ENCODE data around the gene PROSER3. TPM values are rescaled to one million over a fixed set of nuclear protein-coding genes. Genes with fewer than 3 reads are reported as not detected.
A peak's percentile ranks its signal among the peaks of the same experiment; 100 is the strongest.

PROSER3 gene
- total RNA-seq, 2 donors from 2014 or later, result 28.3 to 49.4 TPM

GRCh38 chr19:35807633-35808032 lies 49.7 kb downstream of the PROSER3 start:
- ATAC-seq (no peak), DNase-seq (ENCODE audit: low spot score in 2 of 2) (no peak)
- no peak overlapping the region for H3K27ac Mint-ChIP-seq
- H3K36me3 Mint-ChIP-seq, result no peaks in the 10 kb centered on the region
- no peaks in the 10 kb centered on the region for H3K9me3 Mint-ChIP-seq

DNA sequence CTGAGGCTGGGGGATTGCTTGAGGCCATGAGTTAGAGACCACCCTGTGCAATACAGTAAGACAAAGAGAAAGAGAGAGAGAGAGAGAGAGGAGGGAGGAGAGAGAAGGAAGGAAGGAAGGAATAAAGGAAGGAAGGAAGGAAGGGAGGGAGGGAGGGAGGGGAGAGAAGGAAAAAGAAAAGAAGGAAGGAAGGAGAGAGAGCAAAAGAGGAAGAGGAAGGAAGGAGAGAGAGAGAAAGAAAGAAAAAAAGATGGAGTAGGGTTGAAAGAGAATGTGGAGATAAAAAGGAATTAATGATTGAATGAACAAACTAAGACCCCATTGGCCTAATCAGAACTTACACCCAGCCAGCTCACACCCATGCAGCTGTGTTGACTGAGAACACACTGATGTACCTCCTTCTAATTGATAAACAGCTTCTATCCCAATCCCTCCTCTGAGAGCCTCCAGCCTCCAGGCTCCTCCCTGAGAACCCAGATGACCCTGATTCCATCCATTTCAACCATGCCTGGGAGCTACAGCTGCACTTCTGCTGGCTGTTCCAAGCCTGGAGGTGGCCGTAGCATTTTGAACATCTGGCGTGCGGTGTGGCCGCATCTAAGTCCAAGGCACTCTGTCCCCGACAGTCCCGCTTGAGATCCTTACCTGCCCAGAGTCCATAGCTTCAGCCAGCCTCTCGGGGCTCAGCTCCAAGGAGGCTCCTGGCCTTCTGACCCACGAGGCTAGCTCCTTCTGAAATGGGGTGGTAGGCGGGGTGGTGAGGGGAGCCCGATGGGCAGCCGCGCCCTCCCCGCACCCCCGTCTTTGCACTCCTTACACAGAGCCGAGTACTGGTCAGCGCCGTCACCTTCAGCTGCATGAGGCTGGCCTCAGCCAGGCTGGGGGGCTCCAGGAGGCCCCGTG lies 53.6 kb downstream of the PROSER3 start:
- H3K9me3 Mint-ChIP-seq, result no peaks in the 10 kb centered on the region
- ATAC-seq (no peak), DNase-seq (ENCODE audit: low spot score in 2 of 2) (no peak)
- no peak overlapping the region for H3K27ac Mint-ChIP-seq
- no peaks in the 10 kb centered on the region for H3K36me3 Mint-ChIP-seq

DNA sequence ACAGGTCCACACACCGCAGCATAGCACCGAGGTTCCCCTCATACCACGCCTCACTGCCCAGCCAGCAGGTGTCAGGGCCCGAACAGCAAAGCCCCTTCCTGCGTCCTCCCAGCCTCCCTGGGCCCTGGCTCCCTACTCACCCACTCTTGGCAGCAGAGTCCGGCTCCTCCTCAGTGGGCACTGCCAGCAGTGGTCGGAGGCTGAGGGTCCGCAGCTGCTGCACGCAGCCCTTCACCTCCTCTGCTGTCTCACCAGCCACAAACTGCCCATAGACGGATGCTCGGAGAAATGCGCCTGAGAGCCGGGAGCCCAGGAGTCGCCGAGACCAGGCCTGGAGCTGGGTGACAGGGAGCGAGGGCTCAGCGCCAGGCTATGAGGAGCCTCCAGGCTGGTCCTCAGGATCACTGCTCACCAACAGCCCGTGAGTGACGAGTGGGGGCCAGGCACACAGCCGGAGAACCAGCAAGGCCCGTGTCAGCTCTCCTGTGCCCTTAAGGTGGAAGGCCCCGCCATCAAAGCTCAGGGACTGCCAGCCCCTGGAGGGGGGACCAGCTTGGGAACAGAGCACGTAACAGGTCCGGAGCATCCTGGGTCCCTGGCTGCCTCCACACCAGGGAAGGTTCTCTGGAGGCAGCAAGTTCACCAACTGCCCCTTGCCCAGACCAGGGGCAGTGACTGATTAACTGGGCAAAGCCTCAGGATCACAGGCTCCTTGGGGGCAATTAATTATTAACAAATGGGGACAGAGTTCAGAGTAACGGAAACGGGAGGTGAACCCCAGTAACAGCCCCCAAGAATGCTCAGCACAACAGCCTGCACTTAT lies 54.5 kb downstream of the PROSER3 start, which contains the start of gene PRODH2:
Gene PRODH2, minus strand, starts transcription at position 626 of the 823 bp plus-strand sequence. Its CDS starts 40 bp downstream, at position 586.
- DNase-seq (ENCODE audit: low spot score in 2 of 2) (no peak), ATAC-seq (no peak)
- Mint-ChIP-seq H3K27ac (no peak within 1 kb of the TSS), H3K36me3 (no peaks in the 10 kb centered on the region), H3K9me3 (no peaks in the 10 kb centered on the region)

- H3K36me3 Mint-ChIP-seq, result no peaks in the 10 kb centered on the region
- H3K9me3 Mint-ChIP-seq, result no peaks in the 10 kb centered on the region
- H3K27ac Mint-ChIP-seq, result no peak overlapping the region
- ATAC-seq (no peak), DNase-seq (ENCODE audit: low spot score in 2 of 2) (no peak)
These were observed 55.3 kb downstream of the PROSER3 start for GRCh38 chr19:35813043-35813890.

DNA sequence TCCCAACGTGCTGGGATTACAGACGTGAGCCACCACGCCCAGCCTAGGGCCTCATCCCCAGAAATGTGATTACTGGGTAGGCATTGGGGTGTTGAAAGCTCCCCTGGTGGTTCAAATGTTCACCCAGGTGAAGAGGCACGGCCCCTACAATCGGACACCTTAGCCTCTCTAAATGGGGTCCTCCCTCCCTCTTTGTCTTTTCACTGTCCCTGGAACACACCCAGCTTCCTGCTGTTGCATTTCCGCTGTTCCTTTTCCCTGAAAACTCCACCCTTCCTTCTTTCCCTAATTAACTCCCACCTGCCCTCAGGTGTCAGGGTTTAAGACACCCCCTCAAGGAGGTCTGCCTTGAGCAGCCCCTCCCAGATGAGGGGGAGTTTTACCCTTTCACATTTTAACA lies 58.3 kb downstream of the PROSER3 start:
- Mint-ChIP-seq H3K9me3 (no peaks in the 10 kb centered on the region), H3K27ac (peak overlapping the region in 1 of 2 donors; percentile 23), H3K36me3 (no peaks in the 10 kb centered on the region)
- DNase-seq (ENCODE audit: low spot score in 2 of 2), result no peak
- ATAC-seq, result no peak

- Mint-ChIP-seq H3K27ac (no peak overlapping the region), H3K36me3 (no peaks in the 10 kb centered on the region), H3K9me3 (no peaks in the 10 kb centered on the region)
- DNase-seq (ENCODE audit: low spot score in 2 of 2) (no peak), ATAC-seq (no peak)
These were observed 58.9 kb downstream of the PROSER3 start for GRCh38 chr19:35816846-35817245.

GRCh38 chr19:35818445-35818844 lies 60.5 kb downstream of the PROSER3 start:
- H3K36me3 Mint-ChIP-seq, result no peaks in the 10 kb centered on the region
- DNase-seq (ENCODE audit: low spot score in 2 of 2), result no peak
- H3K27ac Mint-ChIP-seq, result no peak overlapping the region
- no peaks in the 10 kb centered on the region for H3K9me3 Mint-ChIP-seq
- no peak for ATAC-seq

Other genes with a start within 250 kb of the PROSER3 start
- gene DMKN, start 244.5 kb upstream of the PROSER3 start, total RNA-seq, result 1 to 10 TPM in 1 of 2 donors, under 1 TPM in 1; 0.46 to 3.6 TPM
- not detected for gene SBSN, start 229.9 kb upstream of the PROSER3 start, total RNA-seq
- gene GAPDHS, start 224.7 kb upstream of the PROSER3 start, total RNA-seq, result not detected
- 10 to 100 TPM; 44.1 to 69.1 TPM for gene TMEM147, start 212.6 kb upstream of the PROSER3 start, total RNA-seq
- gene ATP4A, start 194.5 kb upstream of the PROSER3 start, total RNA-seq, result not detected
- gene PMIS2, start 172.0 kb upstream of the PROSER3 start, total RNA-seq, result not detected
- gene HAUS5, start 145.4 kb upstream of the PROSER3 start, total RNA-seq, result 10 to 100 TPM; 44.2 to 44.5 TPM
- 10 to 100 TPM; 69.3 to 79.0 TPM for gene RBM42, start 129.1 kb upstream of the PROSER3 start, total RNA-seq
- gene ETV2, start 116.4 kb upstream of the PROSER3 start, total RNA-seq, result under 1 TPM; 0.62 to 0.77 TPM
- gene COX6B1, start 109.9 kb upstream of the PROSER3 start, total RNA-seq, result 100 to 1,000 TPM; 445 to 472 TPM
- gene UPK1A, start 91.7 kb upstream of the PROSER3 start, total RNA-seq, result 1 to 10 TPM in 1 of 2 donors, not detected in 1; 4.4 TPM
- 100 to 1,000 TPM; 181 to 198 TPM for gene ZBTB32, start 53.6 kb upstream of the PROSER3 start, total RNA-seq
- 100 to 1,000 TPM in 1 of 2 donors, 10 to 100 TPM in 1; 54.6 to 200 TPM for gene KMT2B, start 40.2 kb upstream of the PROSER3 start, total RNA-seq
- 100 to 1,000 TPM in 1 of 2 donors, 10 to 100 TPM in 1; 74.6 to 245 TPM for gene IGFLR1, start 15.7 kb upstream of the PROSER3 start, total RNA-seq
- gene U2AF1L4, start 12.8 kb upstream of the PROSER3 start, total RNA-seq, result 10 to 100 TPM; 33.8 to 69.0 TPM
- gene PSENEN, start 12.5 kb upstream of the PROSER3 start, total RNA-seq, result 10 to 100 TPM; 43.2 to 49.4 TPM
- gene LIN37, start 9.6 kb upstream of the PROSER3 start, total RNA-seq, result 10 to 100 TPM; 11.2 to 25.0 TPM
- under 1 TPM; 0.32 to 0.99 TPM for gene HSPB6, start 1.1 kb upstream of the PROSER3 start, total RNA-seq
- gene ARHGAP33, start 17.4 kb downstream of the PROSER3 start, total RNA-seq, result 100 to 1,000 TPM in 1 of 2 donors, 10 to 100 TPM in 1; 38.7 to 106 TPM
- not detected for gene PRODH2, start 54.7 kb downstream of the PROSER3 start, total RNA-seq
- under 1 TPM in 1 of 2 donors, not detected in 1; 0.10 TPM for gene NPHS1, start 94.3 kb downstream of the PROSER3 start, total RNA-seq
- gene KIRREL2, start 98.7 kb downstream of the PROSER3 start, total RNA-seq, result 1 to 10 TPM; 1.2 to 3.3 TPM
- 1 to 10 TPM; 2.9 to 9.3 TPM for gene APLP1, start 110.4 kb downstream of the PROSER3 start, total RNA-seq
- 100 to 1,000 TPM in 1 of 2 donors, 10 to 100 TPM in 1; 58.9 to 144 TPM for gene NFKBID, start 142.4 kb downstream of the PROSER3 start, total RNA-seq
- 10 to 100 TPM; 40.0 to 48.5 TPM for gene HCST, start 144.4 kb downstream of the PROSER3 start, total RNA-seq
- gene TYROBP, start 150.1 kb downstream of the PROSER3 start, total RNA-seq, result under 1 TPM in 1 of 2 donors, not detected in 1; 0.75 TPM
- gene LRFN3, start 178.2 kb downstream of the PROSER3 start, total RNA-seq, result 10 to 100 TPM in 1 of 2 donors, 1 to 10 TPM in 1; 6.4 to 10.1 TPM
- 10 to 100 TPM; 23.0 to 24.7 TPM for gene SDHAF1, start 237.0 kb downstream of the PROSER3 start, total RNA-seq

Measured in activated naive CD4-positive, alpha-beta T cell treated with anti-CD3 and anti-CD28 coated beads, Interleukin-2, amount 50 U/mL, for 72 hours (primary cell).